ENCODE results near the gene MSMP.

DNA sequence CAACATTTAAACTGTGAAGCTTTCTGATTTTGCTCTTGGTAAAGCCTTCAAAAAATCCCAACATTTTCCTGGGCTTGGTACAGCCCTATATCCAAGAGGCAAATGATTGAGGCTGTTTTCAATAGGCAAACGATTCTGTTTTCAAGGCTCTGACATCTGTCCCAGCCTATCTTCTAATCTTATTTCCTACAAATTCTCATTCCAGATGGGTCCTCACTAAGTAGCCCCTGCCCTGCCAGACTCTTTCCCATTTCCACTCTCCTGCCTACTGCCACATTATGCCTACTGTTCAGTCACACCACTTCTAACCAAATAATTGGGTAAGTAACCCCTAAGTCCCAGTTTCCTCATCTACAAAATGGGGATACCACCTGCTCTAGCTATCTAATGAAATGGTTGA, 8.5 kb downstream of the MSMP start:
- TF ChIP-seq, protein P1, sequence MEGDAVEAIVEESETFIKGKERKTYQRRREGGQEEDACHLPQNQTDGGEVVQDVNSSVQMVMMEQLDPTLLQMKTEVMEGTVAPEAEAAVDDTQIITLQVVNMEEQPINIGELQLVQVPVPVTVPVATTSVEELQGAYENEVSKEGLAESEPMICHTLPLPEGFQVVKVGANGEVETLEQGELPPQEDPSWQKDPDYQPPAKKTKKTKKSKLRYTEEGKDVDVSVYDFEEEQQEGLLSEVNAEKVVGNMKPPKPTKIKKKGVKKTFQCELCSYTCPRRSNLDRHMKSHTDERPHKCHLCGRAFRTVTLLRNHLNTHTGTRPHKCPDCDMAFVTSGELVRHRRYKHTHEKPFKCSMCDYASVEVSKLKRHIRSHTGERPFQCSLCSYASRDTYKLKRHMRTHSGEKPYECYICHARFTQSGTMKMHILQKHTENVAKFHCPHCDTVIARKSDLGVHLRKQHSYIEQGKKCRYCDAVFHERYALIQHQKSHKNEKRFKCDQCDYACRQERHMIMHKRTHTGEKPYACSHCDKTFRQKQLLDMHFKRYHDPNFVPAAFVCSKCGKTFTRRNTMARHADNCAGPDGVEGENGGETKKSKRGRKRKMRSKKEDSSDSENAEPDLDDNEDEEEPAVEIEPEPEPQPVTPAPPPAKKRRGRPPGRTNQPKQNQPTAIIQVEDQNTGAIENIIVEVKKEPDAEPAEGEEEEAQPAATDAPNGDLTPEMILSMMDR (IDR thresholded peaks at IDR 0.05 in 2 of 3, conservative IDR thresholded peaks at IDR 0.05 in 1 of 3; ENCODE audit: control insufficient read depth in 2 of 3, extremely low read depth in 1 of 3, insufficient read depth in 1 of 3, low read depth in 3 of 3, low read length in 3 of 3), result no peak
- TF ChIP-seq POLR2A (IDR thresholded peaks at IDR 0.05; ENCODE audit: low read depth, low read length) (no peak), HDAC6 (IDR thresholded peaks at IDR 0.05; ENCODE audit: unreplicated experiment) (no peak), POLR2AphosphoS5 (IDR thresholded peaks at IDR 0.05; ENCODE audit: low read length) (no peak), ZSCAN29 (IDR thresholded peaks at IDR 0.05) (no peak)
- TF ChIP-seq, protein P2, sequence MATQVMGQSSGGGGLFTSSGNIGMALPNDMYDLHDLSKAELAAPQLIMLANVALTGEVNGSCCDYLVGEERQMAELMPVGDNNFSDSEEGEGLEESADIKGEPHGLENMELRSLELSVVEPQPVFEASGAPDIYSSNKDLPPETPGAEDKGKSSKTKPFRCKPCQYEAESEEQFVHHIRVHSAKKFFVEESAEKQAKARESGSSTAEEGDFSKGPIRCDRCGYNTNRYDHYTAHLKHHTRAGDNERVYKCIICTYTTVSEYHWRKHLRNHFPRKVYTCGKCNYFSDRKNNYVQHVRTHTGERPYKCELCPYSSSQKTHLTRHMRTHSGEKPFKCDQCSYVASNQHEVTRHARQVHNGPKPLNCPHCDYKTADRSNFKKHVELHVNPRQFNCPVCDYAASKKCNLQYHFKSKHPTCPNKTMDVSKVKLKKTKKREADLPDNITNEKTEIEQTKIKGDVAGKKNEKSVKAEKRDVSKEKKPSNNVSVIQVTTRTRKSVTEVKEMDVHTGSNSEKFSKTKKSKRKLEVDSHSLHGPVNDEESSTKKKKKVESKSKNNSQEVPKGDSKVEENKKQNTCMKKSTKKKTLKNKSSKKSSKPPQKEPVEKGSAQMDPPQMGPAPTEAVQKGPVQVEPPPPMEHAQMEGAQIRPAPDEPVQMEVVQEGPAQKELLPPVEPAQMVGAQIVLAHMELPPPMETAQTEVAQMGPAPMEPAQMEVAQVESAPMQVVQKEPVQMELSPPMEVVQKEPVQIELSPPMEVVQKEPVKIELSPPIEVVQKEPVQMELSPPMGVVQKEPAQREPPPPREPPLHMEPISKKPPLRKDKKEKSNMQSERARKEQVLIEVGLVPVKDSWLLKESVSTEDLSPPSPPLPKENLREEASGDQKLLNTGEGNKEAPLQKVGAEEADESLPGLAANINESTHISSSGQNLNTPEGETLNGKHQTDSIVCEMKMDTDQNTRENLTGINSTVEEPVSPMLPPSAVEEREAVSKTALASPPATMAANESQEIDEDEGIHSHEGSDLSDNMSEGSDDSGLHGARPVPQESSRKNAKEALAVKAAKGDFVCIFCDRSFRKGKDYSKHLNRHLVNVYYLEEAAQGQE (IDR thresholded peaks at IDR 0.05; ENCODE audit: low read depth, low read length), result no peak

Data from GM12878 (cell line).